Globus pallidus (tissue), 1 donor: ENCODE results near the gene ARHGEF35.
"Not testable (repeated sequence)": the region's sequence is repeated elsewhere in the genome, so short reads cannot be mapped to it uniquely, and the experiment has no call there.

ENCODE experiments used
- DNase-seq: peaks from one replicate; pipeline ENCODE4 v3.0.0-alpha.2; 2015; ENCODE audit warnings: low spot score

ARHGEF35 gene

DNA sequence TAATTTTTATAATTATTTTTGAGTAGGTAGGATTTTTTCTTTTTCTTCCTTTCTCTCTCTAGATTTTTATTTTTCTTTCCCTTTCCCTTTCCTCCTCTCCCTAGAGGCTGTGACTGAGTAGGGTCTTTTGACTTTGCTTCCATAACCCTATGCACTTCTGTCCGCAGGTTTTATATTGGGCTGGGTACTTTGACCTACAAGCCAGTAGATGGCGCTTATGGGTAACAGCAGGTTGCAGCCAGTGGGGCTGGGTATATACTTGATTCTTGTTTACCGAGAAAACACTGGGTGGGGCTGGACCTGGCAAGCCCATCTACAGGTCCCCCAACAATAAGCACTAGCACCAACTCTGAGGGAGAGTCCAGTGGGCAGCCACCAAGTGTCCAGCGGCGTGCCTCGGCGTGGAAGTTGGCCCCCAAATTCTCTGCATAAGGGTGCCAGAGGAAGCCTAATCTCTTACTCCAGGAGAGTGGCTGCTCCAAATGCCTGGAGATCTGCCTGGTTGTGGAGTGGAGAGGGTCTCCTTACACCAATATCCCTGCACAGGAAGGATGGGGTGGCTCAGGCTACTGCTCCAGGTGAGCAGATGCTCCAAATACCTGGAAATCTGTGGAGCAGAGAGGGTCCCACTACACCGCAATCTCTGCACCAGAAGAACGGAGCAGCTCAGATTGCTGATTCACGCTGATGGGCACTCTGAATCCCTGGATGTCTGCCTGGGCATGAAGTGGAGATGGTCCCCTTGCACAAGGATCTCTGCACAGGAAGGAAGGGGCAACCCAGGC lies 17.1 kb downstream of the ARHGEF35 start:
- peak; percentile 4 for DNase-seq

DNA sequence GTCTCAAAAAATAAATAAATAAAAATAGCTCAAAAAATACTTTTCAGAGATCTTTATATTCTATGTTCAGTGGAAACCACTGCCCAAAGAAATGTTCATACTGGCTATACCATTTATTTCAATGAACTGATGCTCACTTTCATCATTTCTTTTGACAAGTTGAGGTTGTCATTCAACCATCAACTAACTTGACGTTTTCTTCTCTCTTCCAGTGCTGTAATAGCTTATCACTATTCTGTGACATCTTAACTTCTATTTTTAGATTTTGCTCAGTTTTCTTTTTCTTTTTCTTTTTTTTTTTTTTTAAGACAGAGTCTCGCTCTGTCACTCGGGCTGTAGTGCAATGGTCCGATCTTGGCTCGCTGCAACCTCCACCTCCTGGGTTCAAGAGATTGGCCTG lies 21.0 kb downstream of the ARHGEF35 start:
- no peak for DNase-seq

GRCh38 chr7:144171594-144172350 lies 23.9 kb downstream of the ARHGEF35 start:
- not testable (repeated sequence) for DNase-seq

- DNase-seq: no peak
Measured at GRCh38 chr7:144164784-144165183, 30.8 kb downstream of the ARHGEF35 start.

DNA sequence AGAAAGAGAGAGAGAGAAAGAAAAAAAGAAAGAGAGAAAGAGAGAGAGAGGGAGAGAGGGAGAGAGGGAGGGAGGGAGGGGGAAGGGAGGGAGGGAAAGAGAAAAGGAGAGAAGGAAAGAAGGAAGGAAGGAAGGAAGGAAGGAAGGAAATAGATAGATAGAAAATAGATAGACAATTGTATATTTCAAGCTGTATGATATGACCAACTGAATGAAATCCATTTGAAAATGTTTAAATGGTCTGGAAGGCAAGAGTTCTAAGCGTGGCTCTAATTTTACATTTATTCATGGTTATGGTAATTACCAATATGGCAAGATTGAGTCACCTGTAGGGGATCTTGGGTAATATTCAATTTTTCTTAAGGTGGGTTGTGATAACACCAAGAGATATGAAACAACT lies 36.8 kb downstream of the ARHGEF35 start:
- no peak for DNase-seq

- no peak for DNase-seq
Measured at GRCh38 chr7:144148224-144148827, 47.3 kb downstream of the ARHGEF35 start.

DNA sequence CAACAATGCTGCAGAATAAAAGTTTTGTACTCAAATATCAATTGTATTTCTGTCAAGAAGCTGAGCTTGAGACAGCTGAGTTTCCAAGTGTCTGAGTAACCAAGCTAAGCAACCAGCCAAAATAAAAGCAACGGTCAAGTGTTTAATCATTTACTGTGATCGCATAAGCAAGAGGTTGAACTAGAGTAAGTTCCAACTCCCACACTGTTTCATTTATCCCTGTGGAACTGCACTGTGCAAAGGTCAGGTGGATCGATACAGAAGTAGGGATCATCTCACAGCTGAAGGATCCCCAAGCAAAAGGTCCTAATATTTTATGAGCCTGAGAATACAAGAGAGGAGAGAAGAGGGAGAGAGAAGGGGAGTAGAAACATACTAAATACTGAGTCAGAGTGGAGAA lies 51.2 kb downstream of the ARHGEF35 start:
- DNase-seq: no peak

- DNase-seq: no peak
Measured at GRCh38 chr7:144142187-144142586, 53.4 kb downstream of the ARHGEF35 start.

DNA sequence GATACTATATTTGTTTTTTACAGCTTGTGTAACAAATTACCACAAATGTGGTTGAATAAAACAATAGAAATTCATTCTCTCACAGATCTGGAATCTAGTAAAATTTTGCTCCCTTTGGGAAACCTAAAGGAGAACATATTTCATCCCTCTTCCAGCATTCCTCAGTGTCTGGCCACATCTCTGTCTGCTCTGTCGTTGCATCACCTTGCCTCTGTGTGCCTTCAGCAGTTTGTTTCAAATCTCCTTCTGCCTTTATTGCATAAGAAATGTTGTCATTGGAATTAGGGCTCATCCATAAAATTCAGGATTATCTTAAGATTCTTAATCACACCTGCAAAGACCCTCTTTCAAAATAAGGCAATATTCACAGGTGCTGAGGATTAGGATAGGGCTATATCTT lies 58.1 kb downstream of the ARHGEF35 start:
- DNase-seq: no peak
